Kasumi-1 (cell line): ENCODE data around the gene MAPK11.

Experiments used
- DNase-seq, 2 experiments: peaks; one replicate each; lab custom pipeline; 2025; lab: John Stamatoyannopoulos, UW

MAPK11 gene

DNA sequence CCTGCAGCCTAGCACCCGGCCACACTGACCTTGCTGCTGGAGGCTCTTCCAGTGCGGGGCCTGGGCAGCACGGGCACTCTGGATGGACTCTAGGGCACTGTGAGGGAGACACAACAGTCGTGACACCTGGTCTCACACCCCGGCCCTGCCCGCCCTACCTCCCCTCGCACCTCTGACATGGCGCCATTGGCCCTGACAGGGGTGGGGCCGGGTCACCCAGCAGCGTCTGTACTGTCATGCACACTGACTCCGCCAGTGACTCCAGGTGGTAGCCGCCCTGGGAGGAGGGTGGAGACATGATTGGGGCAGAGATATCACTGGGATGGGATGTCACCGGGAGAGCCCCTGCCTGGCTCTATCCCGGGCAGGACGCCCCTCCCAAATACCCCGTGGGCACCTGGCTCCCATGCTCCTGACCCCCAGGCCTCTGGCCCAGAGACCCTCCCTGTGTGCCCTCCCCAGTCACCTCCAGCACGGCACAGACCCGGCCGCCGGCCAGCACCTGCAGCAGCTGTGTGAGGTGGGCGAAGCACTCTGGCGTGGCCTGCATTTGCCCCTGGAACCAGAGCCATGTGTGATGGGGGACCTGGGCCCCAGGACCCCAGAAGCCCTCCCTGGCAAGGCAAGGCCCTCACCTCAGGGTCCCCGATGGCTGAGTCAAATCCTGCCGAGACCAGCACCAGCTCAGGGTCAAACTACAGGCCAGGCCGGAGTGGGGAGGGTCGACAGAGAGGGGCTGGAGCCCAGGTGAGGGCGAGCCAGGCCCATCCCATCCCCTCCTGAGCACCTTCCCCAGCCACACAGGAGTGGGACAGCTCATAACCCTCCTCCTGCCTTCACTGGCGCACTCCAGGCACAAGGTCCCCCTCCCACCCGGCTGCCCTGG, 21.7 kb downstream of the MAPK11 start:
- no peak for DNase-seq

DNA sequence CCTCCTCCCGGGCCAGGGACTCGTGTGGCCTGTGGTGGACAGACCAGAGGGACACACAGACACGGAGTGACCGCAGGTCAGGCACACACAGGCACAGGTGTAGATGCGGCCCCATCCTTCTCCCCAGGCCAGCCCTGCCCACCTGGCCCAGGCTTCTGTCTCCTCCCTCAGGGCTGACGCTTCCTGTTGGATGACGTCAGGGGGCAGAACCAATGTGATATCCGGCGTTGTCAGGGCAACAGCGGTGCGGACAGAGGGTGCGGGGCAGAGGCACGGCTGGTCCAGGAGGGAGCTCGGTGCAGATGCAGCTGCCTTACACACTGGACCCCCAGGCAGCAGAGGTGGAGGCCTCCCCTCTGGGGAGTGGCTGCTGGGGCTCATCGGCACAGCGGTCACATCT, 22.4 kb downstream of the MAPK11 start:
- DNase-seq = no peak

DNA sequence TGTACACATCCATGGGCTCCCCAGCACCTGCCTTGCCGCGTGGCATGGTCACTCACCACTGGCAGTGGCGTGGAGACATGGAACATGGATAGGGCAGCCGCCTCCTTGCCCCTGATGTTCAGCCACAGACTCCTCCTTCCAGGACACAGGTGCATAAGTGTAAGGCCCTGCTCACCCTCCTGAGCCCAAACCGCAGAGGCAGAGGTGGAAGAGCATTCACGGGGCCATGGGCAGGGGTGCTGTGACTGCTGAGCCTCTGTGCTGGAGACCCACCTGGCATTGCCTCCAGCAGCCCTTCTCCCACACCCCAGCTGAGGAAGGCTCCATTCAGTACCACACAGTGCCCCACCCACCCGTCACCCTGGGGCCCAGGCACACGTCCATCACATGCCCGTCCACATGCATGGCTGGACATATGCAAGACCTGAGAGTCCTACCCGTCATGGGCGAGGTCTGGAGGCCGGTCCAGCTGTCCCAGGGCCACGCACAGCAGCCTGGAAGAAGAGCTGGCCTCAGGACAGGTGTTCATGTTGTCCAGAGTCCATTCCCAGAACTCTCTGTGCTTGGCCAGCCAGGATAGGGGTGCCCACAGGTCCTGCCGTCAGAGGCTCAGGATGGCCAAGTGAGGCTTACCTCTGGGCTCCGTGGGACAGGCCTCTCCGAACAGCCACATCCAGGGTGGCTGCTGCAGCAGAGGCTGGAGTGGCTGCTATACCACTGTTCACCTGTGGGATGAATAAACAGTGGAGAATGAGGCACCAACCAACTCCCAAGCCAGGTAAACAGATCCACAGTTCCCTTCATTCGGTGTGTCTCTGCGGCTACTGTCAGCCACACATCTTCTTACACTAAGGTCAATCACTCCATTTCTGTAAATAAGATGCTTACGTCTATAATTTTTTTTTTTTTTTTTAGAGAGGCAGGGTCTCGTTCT, 23.7 kb downstream of the MAPK11 start:
- DNase-seq = peak in 1 of 2 experiments; percentile 3

DNA sequence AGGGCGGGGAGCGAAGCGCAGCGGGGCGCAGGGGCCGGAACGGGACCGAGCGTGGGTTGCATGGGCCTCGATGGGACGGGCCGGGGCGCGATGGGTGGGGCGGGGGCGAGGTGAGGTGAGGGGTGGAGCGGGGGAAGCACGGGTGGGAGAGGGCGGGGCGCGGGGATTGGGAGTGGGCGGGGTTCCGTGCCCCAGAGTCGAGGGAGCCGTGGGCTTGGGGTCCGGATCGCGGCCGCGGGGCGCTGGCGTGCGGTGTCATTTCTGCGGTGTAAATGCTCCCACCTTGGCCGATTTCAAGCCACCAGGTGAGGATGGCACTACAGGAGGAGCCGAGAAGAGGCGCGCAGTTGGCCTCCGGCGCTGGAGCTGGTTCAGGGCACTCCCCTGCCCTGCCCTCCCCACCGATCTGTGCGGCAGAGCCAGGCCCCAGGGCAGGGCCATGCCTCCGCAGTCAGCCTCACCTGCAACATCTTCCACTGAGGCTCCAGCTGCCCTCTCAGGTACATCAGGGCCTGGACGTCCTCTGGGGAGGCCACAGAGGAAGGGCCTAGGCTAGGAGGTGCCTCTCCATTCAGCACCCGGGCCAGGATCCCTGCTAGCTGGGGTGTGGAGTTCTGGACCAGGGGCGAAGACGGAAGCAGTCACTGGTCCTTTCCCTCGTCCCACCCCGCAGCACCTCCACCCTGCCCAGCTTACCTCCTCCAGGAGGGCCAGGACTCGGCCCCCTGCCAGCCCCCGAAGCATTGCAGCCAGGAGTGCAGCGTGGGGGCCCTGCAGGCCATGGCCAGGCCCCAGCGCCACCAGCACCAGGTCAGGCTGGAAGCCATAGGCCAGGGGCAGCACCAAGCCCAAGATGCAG, 24.7 kb downstream of the MAPK11 start:
- DNase-seq = no peak

DNA sequence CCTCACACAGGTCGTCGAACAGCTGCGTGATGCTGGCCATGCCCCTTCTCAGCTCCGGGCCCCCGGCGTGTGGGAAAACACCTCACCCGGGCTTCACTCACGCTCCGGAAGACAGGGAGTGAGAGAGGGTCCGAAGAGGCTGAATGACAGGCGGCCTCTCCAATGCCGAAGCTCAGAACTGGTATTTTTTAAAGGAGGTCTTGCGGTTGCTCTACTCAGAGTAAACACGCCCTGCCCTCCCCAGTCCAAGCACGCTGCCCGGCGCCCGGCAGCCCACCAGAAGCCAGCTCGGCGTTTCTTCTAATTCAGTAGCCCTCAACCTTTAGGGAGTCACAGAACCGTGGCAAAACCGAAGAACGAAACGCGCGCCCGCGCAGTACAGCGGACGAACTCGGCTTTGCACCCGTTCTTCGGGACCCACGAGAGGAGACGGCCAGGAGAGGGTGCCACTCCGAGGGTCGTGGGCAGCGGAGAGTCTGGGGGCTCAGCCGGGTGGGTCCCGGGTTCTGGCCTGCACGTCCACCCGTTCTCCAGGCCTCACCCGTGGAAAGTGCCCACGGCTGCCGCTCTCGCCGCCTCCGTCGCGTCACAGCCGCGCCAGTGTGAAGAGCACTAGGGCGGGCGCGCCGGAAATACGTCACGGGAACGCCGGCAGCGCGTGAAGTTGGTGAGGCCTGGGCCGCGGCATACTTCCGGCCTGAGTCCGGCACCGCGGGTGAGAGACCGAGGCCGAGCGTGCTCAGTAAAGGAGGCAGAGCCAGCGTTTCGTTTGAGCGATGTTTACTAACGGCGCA, 25.6 kb downstream of the MAPK11 start, which contains the start of gene TUBGCP6:
Gene TUBGCP6 (minus strand): TSS at position 604 of the 794 bp plus-strand sequence. CDS start 564 bp downstream, at position 40.
- peak; percentile 85 to 86 for DNase-seq

DNA sequence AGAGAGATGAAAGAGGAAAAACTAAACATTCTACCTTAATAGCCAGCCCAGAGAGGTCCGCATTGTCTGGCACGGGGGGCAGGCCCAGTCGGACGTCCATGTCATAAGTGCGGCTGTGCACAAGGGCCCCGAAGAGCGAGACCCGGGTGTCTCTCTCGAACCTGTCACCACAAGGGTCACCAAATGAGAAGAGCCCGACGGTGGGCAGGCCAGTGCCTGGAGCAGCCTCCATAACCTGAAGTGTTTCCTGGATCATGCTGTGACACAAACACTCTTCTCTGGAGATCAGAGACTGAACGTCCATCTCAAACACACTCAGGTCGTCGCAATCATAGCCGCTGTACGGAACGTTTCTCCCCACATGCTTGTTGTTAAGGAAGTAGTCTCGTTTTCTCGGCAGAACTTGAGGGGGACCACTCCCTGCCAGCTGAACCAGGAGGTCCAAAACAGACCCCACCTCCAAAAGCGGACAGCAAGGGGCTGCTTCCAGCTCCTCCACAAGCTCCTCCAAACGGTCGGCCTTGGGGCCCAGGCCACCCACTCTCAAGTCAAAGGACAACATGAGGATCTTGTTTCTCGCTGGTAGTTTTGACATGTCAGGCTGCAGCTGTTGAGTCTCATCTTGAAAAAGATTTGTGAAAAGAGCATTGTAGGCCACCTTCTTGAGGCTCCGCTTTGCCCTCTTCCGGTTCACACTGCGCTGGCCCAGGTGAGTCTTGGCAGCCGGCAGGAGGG, 26.3 kb downstream of the MAPK11 start:
- DNase-seq = peak; percentile 15 to 30

DNA sequence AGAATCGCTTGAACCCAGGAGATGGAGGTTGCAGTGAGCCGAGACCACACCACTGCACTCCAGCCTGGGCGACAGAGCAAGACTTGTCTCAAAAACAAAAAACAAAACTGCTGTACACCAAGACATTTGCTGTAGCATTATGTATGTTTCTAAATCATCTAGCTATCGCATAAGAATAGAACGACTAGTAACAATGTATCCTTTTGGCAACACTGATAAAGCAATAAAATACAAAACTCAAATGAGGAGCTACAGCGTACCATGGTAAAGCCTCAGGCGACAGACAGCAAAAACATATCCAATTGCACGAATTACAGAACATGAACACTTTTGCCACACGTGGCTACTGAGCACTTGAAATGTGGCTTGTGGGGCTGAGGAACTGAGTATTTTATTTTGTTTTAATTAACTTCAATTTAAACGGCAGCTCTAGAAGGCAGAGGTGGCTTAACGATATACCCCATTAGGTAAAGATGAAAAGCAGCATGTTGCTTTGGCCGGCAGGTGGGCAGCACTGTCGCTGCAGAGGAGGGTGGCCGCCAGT, 27.7 kb downstream of the MAPK11 start:
- peak in 1 of 2 experiments; percentile 3 for DNase-seq

DNA sequence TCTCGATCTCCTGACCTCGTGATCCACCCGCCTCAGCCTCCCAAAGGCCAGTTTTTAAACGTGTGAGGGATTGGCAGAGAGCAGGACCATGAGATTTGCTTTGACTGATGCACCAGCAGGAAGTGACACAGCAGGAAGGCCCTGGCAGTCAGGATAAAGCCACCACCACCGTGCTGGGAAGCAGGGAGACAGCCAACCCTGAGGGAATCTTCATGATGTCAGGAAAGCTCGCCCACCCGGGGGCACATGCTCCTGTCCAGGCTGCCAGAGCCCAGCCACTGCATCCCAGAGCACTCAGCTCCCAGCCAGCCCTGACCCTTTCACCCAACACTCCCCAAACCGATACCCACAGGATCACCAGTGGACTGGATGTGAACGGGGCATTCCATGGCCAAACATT, 31.4 kb downstream of the MAPK11 start:
- DNase-seq = no peak

DNA sequence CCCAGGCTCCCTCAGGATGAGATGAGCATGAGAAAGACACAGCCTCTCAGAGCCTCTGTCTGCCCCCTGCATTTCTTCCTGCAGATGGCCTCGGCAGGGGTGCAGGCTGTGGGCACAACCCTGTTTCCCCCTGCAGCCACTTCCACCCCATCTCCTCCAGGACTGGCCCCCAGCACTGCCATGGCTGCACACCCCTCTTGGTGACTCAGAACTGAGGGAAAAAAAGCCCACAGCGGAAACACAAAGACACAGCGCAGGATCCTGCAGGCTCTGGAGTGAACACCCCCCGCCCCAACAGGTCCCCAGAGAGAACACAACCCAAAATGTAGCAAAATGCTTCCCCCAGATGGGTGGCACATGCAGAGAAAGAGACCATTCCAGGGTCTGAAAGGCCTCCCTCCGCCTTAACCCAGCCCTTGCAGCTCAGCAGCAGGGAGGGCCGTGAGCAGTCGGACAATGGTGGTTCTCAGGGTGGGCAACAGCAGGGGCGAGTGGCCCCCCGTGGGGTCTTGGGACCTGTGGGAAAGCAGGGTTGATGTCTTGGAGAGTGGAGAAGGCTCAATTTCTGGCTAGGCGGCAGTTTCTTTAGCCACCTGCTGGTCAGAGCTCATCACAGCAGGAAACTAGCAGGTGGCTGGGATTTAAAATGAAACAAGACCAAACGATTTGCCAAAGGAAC, 33.3 kb downstream of the MAPK11 start:
- DNase-seq = peak; percentile 42 to 50

DNA sequence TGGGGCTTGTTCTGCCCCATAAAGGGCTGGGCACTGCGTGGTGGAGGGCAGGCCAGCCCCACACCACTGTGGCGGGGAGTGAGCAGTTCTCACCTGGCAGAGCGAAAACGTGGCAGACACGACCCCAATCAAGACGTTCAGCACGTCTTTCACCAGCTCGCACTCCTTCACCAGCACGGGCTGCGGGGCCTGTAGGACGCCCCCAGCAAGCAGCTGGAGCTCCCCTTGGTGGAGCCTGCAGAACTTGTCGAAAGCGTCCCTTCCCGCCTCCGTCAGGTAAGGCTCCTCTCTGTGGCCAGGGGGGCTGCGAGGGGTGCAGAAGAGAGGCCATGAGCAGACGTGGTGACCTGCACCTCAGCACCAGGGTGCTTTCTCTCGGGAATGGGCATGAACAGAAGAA, 37.0 kb downstream of the MAPK11 start:
- no peak for DNase-seq

DNA sequence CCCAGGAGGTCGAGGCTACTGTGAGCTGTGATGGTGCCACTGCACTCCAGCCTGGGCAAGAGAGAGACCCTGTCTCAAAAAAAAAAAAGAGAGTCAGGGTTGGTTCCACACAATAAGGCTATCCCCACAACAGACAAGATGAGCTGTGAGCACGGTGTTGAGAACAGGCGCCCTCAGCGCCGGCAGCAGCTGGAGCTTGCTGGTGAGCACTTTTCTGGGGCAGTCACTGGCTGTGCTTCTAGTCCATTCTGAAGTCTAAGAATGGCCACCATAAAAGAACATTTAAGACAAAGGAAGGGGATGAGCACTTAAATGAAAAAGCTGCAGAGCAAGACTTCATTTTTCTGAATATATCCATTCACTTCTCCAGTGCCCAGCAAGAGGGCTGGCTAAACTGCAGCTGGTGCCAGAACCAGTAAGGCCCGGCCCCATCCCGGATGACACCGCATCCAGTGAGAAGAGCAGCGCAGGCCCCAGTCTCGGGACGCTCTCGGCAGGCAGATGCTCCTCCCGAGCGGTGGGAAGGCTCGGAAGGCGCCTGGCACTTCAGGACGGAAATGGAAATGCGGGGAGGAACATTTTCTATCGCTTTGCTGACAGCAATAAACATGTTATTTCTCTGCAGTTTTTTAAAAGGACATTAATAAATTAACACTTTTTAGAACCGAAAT, 37.6 kb downstream of the MAPK11 start:
- no peak for DNase-seq

DNA sequence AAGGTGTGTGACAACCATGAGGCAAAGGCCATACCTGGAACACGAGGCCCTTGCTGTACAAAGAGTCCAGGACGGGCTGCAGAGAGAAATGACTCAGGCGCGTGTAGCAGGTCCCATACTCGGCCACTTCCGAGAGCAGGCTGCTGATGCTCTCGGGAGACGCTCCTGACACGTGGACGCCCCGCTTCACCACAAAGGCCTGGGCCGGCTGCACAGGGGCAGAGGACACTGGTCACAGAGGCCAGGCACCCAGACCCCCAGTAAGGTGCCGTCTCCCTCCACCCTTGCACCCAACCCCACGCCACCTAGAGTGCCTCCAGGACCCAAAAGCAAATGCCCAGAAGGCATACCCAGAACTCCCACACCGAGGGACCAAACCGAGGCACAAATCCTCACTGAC, 40.8 kb downstream of the MAPK11 start:
- DNase-seq = no peak

DNA sequence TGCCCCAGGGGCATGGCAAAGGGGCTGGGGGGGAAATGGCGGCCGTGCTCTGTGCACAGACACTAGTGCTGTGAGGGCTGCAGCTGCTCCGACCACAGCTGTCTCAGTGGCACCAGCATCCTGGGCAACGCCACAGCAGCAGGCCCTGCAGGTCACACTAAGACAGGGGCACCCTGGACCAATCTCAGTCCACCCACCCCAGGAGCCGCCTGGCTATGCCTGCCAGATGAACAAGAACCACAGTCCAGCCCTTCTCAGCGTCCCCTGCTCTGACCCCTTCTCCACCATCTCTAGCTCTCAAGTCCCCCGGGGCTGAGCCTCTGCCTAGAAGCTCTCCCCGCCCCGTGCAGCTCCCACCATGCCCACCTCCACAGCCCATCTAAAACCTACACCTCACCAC, 41.8 kb downstream of the MAPK11 start:
- DNase-seq = no peak

DNA sequence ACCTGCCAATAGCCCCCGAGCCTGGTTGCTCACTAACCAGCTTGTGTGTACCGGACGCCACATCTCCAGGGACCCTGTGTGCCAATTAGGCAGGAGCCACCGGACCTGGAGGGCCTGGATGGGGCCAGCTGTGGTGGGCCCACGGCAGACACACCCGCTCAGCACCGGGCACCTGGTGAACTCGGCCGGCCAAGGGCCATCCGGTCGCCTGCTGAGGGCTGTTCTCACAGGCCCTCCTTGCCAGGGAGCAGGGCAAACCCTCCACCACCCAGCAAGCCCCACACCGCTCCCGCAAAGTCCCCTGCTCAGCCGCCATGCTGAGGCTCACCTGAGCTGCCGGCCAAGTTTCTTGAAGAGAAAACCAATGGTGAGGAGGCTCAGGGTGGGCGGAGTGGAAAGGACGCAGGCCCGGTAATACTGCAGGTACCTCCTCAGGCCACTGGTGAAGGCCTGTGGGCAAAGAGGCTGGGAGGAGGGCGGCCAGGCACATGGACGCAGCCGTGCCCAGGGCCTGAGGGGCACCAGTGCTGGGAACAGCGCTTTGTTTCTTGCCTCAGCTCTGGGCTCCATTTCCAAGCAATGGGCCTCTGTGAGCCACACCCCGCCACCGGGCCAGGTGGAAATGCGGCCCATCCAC, 42.5 kb downstream of the MAPK11 start:
- DNase-seq = no peak

DNA sequence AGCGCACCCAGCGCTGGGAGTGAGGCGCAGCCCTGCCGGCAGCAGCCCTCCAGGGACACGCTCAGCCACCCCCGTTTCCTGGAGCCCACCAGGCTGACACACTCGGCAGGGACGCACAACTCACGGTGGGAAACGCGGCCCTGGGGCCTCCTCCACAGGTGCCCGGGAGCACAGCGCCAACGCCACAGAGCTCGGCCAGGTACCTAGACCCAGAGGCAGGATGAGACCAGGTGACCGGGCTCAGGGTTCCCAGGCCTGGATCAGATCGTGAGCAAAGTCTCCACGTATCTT, 43.4 kb downstream of the MAPK11 start:
- DNase-seq = no peak

DNA sequence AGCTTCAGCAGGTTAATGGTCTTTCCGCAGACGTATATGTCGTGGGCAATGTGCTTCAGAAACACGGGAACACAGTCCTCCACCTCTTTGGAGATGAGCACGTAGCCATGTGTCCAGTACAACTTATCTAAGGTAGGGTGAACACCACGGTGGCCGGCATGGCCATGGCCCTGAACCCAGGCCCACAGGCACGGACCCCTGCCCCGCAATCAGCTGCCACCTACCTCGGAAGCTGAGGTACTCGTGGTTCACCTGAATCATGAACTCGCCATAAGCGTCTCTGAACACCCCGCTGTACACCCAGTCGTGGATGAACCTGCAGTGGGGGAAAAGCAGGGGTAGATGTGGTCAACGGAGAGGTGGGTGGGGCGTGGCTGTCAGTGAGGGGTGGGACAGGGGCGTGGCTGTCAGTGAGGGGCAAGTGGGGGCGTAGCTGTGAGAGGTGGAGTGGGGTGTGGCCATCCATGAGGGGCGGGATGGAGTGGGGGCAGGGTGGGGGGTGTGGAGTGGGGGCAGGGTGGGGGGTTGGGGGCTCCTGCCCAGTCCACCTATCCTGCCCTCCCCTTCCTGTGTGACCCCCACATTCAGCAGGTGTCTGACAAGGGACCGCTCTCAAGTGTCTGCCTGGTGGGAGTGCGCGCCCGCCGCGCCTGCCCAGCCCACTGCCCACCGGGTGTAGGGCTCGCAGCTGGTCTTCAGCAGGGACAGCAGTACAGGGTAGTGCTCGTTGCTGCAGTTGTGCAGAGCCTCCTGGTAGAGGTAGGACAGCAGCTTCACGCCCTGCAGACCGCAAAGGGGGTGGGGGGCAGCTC, 43.9 kb downstream of the MAPK11 start:
- no peak for DNase-seq

DNA sequence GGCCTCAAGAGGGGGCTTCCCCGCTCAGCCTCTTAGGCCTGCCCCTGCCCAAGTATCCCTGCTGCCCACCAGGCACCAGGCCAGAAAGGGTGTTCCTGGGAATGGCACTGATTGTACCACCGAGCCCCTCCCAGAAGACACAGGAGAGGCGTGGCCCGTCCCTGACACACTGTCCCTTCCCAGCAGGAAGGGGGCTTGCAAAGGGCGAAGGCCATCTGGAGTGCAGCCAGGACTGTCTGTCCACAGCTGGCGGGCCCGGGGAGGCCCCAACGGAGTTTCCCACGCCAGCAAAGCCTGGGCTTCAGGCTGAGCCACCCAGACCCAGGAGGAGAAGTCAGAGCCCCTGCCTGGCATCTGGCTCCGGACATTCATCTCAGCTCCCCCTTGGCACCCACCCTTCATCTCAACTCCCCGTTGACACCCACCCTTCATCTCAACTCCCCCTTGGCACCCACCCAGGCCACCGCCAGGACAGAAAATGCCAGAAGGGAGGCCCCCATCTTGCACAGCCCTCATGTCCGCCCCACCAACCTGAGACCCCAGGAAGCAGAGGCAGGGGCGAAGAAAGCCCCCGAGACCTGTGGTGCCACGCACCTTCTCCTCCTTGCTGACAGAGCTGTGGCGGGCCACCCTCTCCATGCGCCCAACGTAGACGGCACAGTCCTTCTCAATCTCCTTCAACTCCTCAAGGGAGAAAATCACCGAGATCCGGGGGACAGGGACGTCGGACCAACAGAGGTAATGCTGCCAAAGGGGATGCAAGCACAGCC, 44.8 kb downstream of the MAPK11 start:
- DNase-seq = no peak
